ENCODE data around the gene MED28.

DNA sequence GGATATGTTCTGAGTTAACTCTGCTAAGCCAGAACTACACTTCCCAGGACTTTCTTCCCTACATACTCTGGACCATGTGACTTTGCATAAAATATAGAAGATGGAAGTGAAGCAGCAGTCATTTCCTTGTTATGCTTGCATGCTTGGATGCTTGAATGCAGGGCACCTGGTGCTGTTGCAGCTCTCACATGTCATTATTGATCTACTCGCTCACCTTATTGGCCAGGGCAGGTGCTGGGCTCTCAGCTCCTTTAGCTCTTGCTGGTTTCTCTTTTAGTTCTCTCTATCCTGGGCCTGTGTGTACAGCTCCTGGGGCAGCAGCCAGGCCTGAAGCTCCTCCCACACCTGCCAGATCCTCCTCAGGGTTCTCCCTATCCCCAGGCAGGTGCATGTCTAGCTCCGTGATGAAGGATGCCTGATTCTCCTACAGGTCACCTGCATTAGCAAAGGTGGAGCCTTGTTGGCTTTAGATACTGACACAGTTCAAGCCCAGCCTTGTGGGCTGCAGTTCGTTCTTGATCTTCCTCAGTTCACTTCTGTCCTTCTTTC is 53.3 kb downstream of the MED28 start:
- TF ChIP-seq, protein P1, sequence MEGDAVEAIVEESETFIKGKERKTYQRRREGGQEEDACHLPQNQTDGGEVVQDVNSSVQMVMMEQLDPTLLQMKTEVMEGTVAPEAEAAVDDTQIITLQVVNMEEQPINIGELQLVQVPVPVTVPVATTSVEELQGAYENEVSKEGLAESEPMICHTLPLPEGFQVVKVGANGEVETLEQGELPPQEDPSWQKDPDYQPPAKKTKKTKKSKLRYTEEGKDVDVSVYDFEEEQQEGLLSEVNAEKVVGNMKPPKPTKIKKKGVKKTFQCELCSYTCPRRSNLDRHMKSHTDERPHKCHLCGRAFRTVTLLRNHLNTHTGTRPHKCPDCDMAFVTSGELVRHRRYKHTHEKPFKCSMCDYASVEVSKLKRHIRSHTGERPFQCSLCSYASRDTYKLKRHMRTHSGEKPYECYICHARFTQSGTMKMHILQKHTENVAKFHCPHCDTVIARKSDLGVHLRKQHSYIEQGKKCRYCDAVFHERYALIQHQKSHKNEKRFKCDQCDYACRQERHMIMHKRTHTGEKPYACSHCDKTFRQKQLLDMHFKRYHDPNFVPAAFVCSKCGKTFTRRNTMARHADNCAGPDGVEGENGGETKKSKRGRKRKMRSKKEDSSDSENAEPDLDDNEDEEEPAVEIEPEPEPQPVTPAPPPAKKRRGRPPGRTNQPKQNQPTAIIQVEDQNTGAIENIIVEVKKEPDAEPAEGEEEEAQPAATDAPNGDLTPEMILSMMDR (conservative IDR thresholded peaks at IDR 0.05; ENCODE audit: low read length), result no peak
- no peak for TF ChIP-seq EZH2phosphoT487 (IDR thresholded peaks at IDR 0.05; ENCODE audit: borderline replicate concordance, low read depth, low read length)

Data from OCI-LY7 (cell line).